Measurements from ENCODE around the gene ESRRA. TPM values are rescaled to one million over a fixed set of nuclear protein-coding genes. Genes with fewer than 3 reads are reported as not detected.

The ESRRA gene
- total and polyA plus RNA-seq, 2 of the 4 experiments (the other 2 are of a cell fraction) = 10.2 to 15.0 TPM

DNA sequence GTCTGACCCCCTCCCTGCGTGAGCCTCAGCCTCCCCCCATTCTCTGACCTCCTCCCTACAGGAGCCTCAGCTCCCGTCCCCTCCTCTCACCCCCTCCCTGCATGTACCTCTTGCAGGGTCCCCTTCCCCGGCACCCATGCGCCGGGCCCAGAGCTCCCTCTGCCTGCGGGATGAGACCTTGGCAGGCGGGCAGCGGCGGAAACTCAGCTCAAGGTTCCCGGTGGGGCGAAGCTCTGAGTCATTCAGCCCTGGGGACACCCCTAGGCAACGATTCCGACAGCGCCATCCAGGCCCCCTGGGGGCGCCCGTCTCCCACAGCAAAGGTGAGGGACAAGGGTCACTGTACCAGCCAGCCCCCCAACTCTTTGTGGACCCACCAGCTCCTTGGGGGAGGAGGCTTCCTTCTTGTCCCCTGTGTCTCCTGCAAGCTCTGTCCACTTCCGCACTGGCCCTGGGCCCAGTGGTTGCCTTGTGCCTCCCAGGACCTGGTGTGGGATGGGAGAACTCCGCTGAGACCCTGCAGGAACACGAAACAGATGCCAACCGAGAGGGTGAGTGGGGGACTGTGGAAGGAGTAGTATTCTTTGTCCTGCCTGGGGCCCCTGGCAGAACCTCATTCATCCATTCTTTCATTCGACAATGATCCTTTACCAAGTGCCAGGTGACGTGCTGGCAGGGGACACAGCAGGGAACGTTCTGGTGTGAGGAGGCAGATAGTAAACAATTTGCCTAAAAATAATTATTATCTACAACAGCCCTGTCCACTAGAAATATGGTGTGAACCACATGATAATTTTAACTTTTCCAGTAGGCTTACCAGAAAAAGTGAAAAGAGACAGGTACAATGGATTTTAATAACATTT, 50.0 kb downstream of the ESRRA start (continued):
- TF ChIP-seq RCOR1 (IDR thresholded peaks at IDR 0.05; ENCODE audit: insufficient replicate concordance, low read length) (no peak), FOS (IDR thresholded peaks at IDR 0.05; ENCODE audit: low read depth, low read length) (peak; percentile 60), RFX5 (IDR thresholded peaks at IDR 0.05; ENCODE audit: low read depth, low read length) (no peak)

Data from IMR-90 (cell line).